ENCODE data around the gene OSCP1.

The OSCP1 gene

GRCh38 chr1:36457691-36458090, 7.4 kb upstream of the OSCP1 start:
- Histone ChIP-seq H3K27me3 (ENCODE audit: insufficient read depth, poor library complexity, severe bottlenecking) (no peaks in the 10 kb centered on the region), H3K27ac (replicated peaks) (peak overlapping the region; percentile 34), H3K4me3 (replicated peaks; ENCODE audit: insufficient read depth, low read length) (no peak overlapping the region)
- peak; percentile 34; the same call in 1 of the 2 replicates for TF ChIP-seq SPI1 (IDR thresholded peaks at IDR 0.05; ENCODE audit: borderline replicate concordance, low read depth)
- no peak for TF ChIP-seq CTCF (IDR thresholded peaks at IDR 0.05; ENCODE audit: insufficient read depth, low read length)
- TF ChIP-seq POLR2AphosphoS5 (IDR thresholded peaks at IDR 0.05; ENCODE audit: low read depth): peak; percentile 61; the same call in 1 of the 2 replicates
- TF ChIP-seq REST (IDR thresholded peaks at IDR 0.05; ENCODE audit: insufficient replicate concordance, low read depth): no peak
- 0 out of 2 replicates have a peak, but pooled peaks have one; percentile 7 for TF ChIP-seq GABPA (IDR thresholded peaks at IDR 0.05; ENCODE audit: low read depth)
- DNase-seq (ENCODE audit: low read depth in 1 of 2, low spot score in 1 of 2): peak in 1 of 2 experiments; percentile 77

DNA sequence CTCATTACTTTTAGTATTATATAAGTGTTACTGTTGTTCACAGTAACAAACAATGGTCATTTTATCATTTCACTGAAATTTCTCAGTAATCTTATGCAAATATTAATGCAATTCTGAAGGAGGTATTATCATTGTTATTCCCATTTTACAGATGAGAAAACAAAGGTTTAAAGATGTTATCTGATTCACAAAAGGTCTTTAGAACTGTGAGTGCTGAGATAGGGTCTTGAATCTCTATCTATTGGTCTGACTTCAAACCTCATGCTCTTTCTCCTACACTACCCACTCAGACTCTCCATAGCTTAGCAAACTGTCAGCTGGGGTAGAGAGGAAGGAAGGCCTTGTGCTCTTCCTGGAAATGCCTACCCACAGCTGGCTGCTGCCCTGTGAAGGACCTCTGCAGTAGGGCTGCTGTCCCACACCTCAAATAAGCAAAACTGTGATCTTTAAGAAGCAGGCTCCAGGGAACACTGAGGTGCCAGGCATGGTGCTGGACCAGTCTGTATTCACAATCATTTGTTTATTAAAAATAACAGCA, 6.2 kb upstream of the OSCP1 start:
- no peak for DNase-seq (ENCODE audit: low read depth in 1 of 2, low spot score in 1 of 2)
- H3K4me3 ChIP-seq (replicated peaks; ENCODE audit: insufficient read depth, low read length): no peak overlapping the region
- TF ChIP-seq SPI1 (IDR thresholded peaks at IDR 0.05; ENCODE audit: borderline replicate concordance, low read depth) (no peak), CTCF (IDR thresholded peaks at IDR 0.05; ENCODE audit: insufficient read depth, low read length) (no peak), REST (IDR thresholded peaks at IDR 0.05; ENCODE audit: insufficient replicate concordance, low read depth) (no peak), POLR2AphosphoS5 (IDR thresholded peaks at IDR 0.05; ENCODE audit: low read depth) (no peak), GABPA (IDR thresholded peaks at IDR 0.05; ENCODE audit: low read depth) (no peak)
- no peaks in the 10 kb centered on the region for H3K27me3 ChIP-seq (ENCODE audit: insufficient read depth, poor library complexity, severe bottlenecking)
- no peak overlapping the region for H3K27ac ChIP-seq (replicated peaks)

DNA sequence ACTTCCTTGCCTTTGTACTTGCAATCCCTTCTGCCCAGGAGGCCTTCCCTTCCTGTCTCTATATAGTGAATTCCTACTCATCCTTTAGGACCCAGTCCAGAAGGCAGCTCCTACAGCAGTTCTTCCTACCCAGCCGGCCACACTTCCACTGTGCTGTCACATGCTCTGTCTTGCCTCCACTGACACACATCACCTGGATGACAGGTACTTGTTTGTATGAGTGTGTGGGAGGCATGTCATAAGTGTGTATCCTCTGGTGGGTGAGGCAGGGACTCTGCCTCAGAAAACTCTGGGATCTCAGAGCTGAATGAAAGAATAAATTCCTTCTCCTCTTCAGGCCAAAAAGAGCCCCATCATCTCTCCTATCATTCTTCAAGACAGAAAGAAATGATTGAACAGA, 5.1 kb upstream of the OSCP1 start:
- no peaks in the 10 kb centered on the region for H3K27me3 ChIP-seq (ENCODE audit: insufficient read depth, poor library complexity, severe bottlenecking)
- no peak for TF ChIP-seq REST (IDR thresholded peaks at IDR 0.05; ENCODE audit: insufficient replicate concordance, low read depth)
- TF ChIP-seq SPI1 (IDR thresholded peaks at IDR 0.05; ENCODE audit: borderline replicate concordance, low read depth): no peak
- no peak for TF ChIP-seq CTCF (IDR thresholded peaks at IDR 0.05; ENCODE audit: insufficient read depth, low read length)
- TF ChIP-seq POLR2AphosphoS5 (IDR thresholded peaks at IDR 0.05; ENCODE audit: low read depth): no peak
- no peak for TF ChIP-seq GABPA (IDR thresholded peaks at IDR 0.05; ENCODE audit: low read depth)
- DNase-seq (ENCODE audit: low read depth in 1 of 2, low spot score in 1 of 2): no peak
- H3K4me3 ChIP-seq (replicated peaks; ENCODE audit: insufficient read depth, low read length): no peak overlapping the region
- no peak overlapping the region for H3K27ac ChIP-seq (replicated peaks)
